ENCODE data around the gene TXNDC16. TPM values are rescaled to one million over a fixed set of nuclear protein-coding genes. Genes with fewer than 3 reads are reported as not detected.

The TXNDC16 gene
- total RNA-seq, 2 experiments from 2014 or later: 8.8 to 9.4 TPM

GRCh38 chr14:52463375-52463774 lies 88.9 kb downstream of the TXNDC16 start:
- H3K4me1 Mint-ChIP-seq: peaks cover 12% of the 10 kb centered on the region
- H3K27me3 Mint-ChIP-seq: no peaks in the 10 kb centered on the region
- POLR2A ChIA-PET: no interaction called here
- H3K27ac Mint-ChIP-seq: no peak overlapping the region
- DNase-seq: no peak
- peaks cover 34% of the 10 kb centered on the region for H3K36me3 Mint-ChIP-seq (ENCODE audit: low read depth)
- H3K4me3 Mint-ChIP-seq: no peak overlapping the region
- CTCF ChIA-PET: no interaction called here
- peaks cover 7% of the 10 kb centered on the region for H3K9me3 Mint-ChIP-seq

GRCh38 chr14:52461721-52462120 lies 90.6 kb downstream of the TXNDC16 start:
- ChIA-PET CTCF (interaction anchor here (1.4 kb wide), 1 partner anchor 90 kb away, joined by 3 read pairs; no protein-coding TSS in a partner anchor), POLR2A (interaction anchor here (1.2 kb wide), 1 partner anchor 136 kb away, joined by 3 read pairs; no protein-coding TSS in a partner anchor)
- H3K36me3 Mint-ChIP-seq (ENCODE audit: low read depth): peaks cover 40% of the 10 kb centered on the region
- no peaks in the 10 kb centered on the region for H3K27me3 Mint-ChIP-seq
- H3K4me1 Mint-ChIP-seq: peaks cover 8% of the 10 kb centered on the region
- no peak overlapping the region for H3K27ac Mint-ChIP-seq
- DNase-seq: no peak
- peaks cover 7% of the 10 kb centered on the region for H3K9me3 Mint-ChIP-seq
- no peak overlapping the region for H3K4me3 Mint-ChIP-seq

- ChIA-PET CTCF (interaction anchor here (1.0 to 1.3 kb wide), 3 partner anchors 9 to 158 kb away, joined by 4 read pairs; no protein-coding TSS in a partner anchor), POLR2A (interaction anchor here (1.3 kb wide), 1 partner anchor 123 kb away, joined by 3 read pairs; no protein-coding TSS in a partner anchor)
- H3K4me1 Mint-ChIP-seq: peaks cover 8% of the 10 kb centered on the region
- peaks cover 40% of the 10 kb centered on the region for H3K36me3 Mint-ChIP-seq (ENCODE audit: low read depth)
- H3K4me3 Mint-ChIP-seq: no peak overlapping the region
- no peak overlapping the region for H3K27ac Mint-ChIP-seq
- DNase-seq: no peak
- peaks cover 7% of the 10 kb centered on the region for H3K9me3 Mint-ChIP-seq
- H3K27me3 Mint-ChIP-seq: no peaks in the 10 kb centered on the region
These were observed 93.6 kb downstream of the TXNDC16 start for GRCh38 chr14:52458721-52459085.

GRCh38 chr14:52457411-52457810 lies 94.9 kb downstream of the TXNDC16 start:
- ChIA-PET POLR2A (interaction anchor here (1.0 to 1.1 kb wide), 2 partner anchors 54 to 144 kb away, joined by 3 read pairs; no protein-coding TSS in a partner anchor), CTCF (interaction anchor here (1.5 kb wide), 1 partner anchor 158 kb away, joined by 4 read pairs; no protein-coding TSS in a partner anchor)
- H3K4me1 Mint-ChIP-seq: peaks cover 8% of the 10 kb centered on the region
- H3K4me3 Mint-ChIP-seq: no peak overlapping the region
- H3K27me3 Mint-ChIP-seq: no peaks in the 10 kb centered on the region
- H3K9me3 Mint-ChIP-seq: peaks cover 7% of the 10 kb centered on the region
- no peak for DNase-seq
- H3K27ac Mint-ChIP-seq: no peak overlapping the region
- peaks cover 41% of the 10 kb centered on the region for H3K36me3 Mint-ChIP-seq (ENCODE audit: low read depth)

GRCh38 chr14:52455291-52456088 lies 96.8 kb downstream of the TXNDC16 start:
- CTCF ChIA-PET: interaction anchor here (1.3 kb wide), 1 partner anchor 12 kb away, joined by 4 read pairs; no protein-coding TSS in a partner anchor
- no peaks in the 10 kb centered on the region for H3K27me3 Mint-ChIP-seq
- H3K9me3 Mint-ChIP-seq: peaks cover 3% of the 10 kb centered on the region
- H3K4me1 Mint-ChIP-seq: peaks cover 8% of the 10 kb centered on the region
- no peak overlapping the region for H3K27ac Mint-ChIP-seq
- H3K4me3 Mint-ChIP-seq: no peak overlapping the region
- H3K36me3 Mint-ChIP-seq (ENCODE audit: low read depth): peaks cover 45% of the 10 kb centered on the region
- DNase-seq: no peak
- POLR2A ChIA-PET: no interaction called here

GRCh38 chr14:52447236-52447635 lies 105.1 kb downstream of the TXNDC16 start:
- H3K27me3 Mint-ChIP-seq: no peaks in the 10 kb centered on the region
- DNase-seq: no peak
- H3K36me3 Mint-ChIP-seq (ENCODE audit: low read depth): peaks cover 53% of the 10 kb centered on the region
- peaks cover 11% of the 10 kb centered on the region for H3K4me1 Mint-ChIP-seq
- no peak overlapping the region for H3K27ac Mint-ChIP-seq
- H3K4me3 Mint-ChIP-seq: no peak overlapping the region
- ChIA-PET POLR2A (no interaction called here), CTCF (no interaction called here)
- peaks cover 10% of the 10 kb centered on the region for H3K9me3 Mint-ChIP-seq

- peaks cover 10% of the 10 kb centered on the region for H3K9me3 Mint-ChIP-seq
- ChIA-PET CTCF (no interaction called here), POLR2A (no interaction called here)
- H3K27me3 Mint-ChIP-seq: no peaks in the 10 kb centered on the region
- DNase-seq: no peak
- H3K4me1 Mint-ChIP-seq: peaks cover 11% of the 10 kb centered on the region
- no peak overlapping the region for H3K27ac Mint-ChIP-seq
- H3K36me3 Mint-ChIP-seq (ENCODE audit: low read depth): peaks cover 46% of the 10 kb centered on the region
- H3K4me3 Mint-ChIP-seq: no peak overlapping the region
These were observed 106.0 kb downstream of the TXNDC16 start for GRCh38 chr14:52446355-52446754.

- no peaks in the 10 kb centered on the region for H3K27me3 Mint-ChIP-seq
- peaks cover 4% of the 10 kb centered on the region for H3K9me3 Mint-ChIP-seq
- CTCF ChIA-PET: interaction anchor here (1.0 kb wide), 1 partner anchor 11 kb away, joined by 4 read pairs; no protein-coding TSS in a partner anchor
These were observed 108.8 kb downstream of the TXNDC16 start for GRCh38 chr14:52443506-52443905.

GRCh38 chr14:52442602-52443001 lies 109.7 kb downstream of the TXNDC16 start:
- ChIA-PET POLR2A (no interaction called here), CTCF (interaction anchor here (1.0 kb wide), 1 partner anchor 12 kb away, joined by 4 read pairs; no protein-coding TSS in a partner anchor)
- H3K4me1 Mint-ChIP-seq: peaks cover 2% of the 10 kb centered on the region
- H3K9me3 Mint-ChIP-seq: peaks cover 2% of the 10 kb centered on the region
- no peaks in the 10 kb centered on the region for H3K27me3 Mint-ChIP-seq
- no peak overlapping the region for H3K27ac Mint-ChIP-seq
- H3K4me3 Mint-ChIP-seq: no peak overlapping the region
- H3K36me3 Mint-ChIP-seq (ENCODE audit: low read depth): peaks cover 24% of the 10 kb centered on the region
- no peak for DNase-seq

More at GRCh38 chr14:52443506-52443905, 108.8 kb downstream of the TXNDC16 start:
- H3K27ac Mint-ChIP-seq: no peak overlapping the region
- peaks cover 26% of the 10 kb centered on the region for H3K36me3 Mint-ChIP-seq (ENCODE audit: low read depth)
- no peak overlapping the region for H3K4me3 Mint-ChIP-seq
- H3K4me1 Mint-ChIP-seq: peaks cover 1% of the 10 kb centered on the region
- POLR2A ChIA-PET: no interaction called here
- no peak for DNase-seq

- Mint-ChIP-seq H3K4me1 (peaks cover 2% of the 10 kb centered on the region), H3K27ac (no peak overlapping the region), H3K36me3 (ENCODE audit: low read depth) (peaks cover 23% of the 10 kb centered on the region), H3K4me3 (no peak overlapping the region), H3K27me3 (no peaks in the 10 kb centered on the region), H3K9me3 (no peaks in the 10 kb centered on the region)
- no peak for DNase-seq
- POLR2A ChIA-PET: no interaction called here
- CTCF ChIA-PET: interaction anchor here (0.6 kb wide), 1 partner anchor 1113 kb away, joined by 4 read pairs; no protein-coding TSS in a partner anchor
These were observed 110.1 kb downstream of the TXNDC16 start for GRCh38 chr14:52442166-52442565.

GRCh38 chr14:52439476-52439875 lies 112.8 kb downstream of the TXNDC16 start:
- H3K4me1 Mint-ChIP-seq: peaks cover 2% of the 10 kb centered on the region
- ChIA-PET CTCF (no interaction called here), POLR2A (no interaction called here)

GRCh38 chr14:52434955-52435354 lies 117.3 kb downstream of the TXNDC16 start:
- POLR2A ChIA-PET: interaction anchor here (0.7 to 1.0 kb wide), 2 partner anchors 14 to 21 kb away, joined by 3 read pairs; no protein-coding TSS in a partner anchor
- Mint-ChIP-seq H3K27me3 (no peaks in the 10 kb centered on the region), H3K4me1 (peaks cover 2% of the 10 kb centered on the region), H3K36me3 (ENCODE audit: low read depth) (peaks cover 18% of the 10 kb centered on the region), H3K27ac (no peak overlapping the region), H3K4me3 (no peak overlapping the region), H3K9me3 (no peaks in the 10 kb centered on the region)
- no peak for DNase-seq
- CTCF ChIA-PET: no interaction called here

More at GRCh38 chr14:52439476-52439875, 112.8 kb downstream of the TXNDC16 start:
- DNase-seq: no peak
- Mint-ChIP-seq H3K9me3 (no peaks in the 10 kb centered on the region), H3K27ac (no peak overlapping the region), H3K27me3 (no peaks in the 10 kb centered on the region), H3K4me3 (no peak overlapping the region), H3K36me3 (ENCODE audit: low read depth) (peaks cover 18% of the 10 kb centered on the region)

- Mint-ChIP-seq H3K4me1 (peaks cover 10% of the 10 kb centered on the region), H3K9me3 (no peaks in the 10 kb centered on the region), H3K27me3 (no peaks in the 10 kb centered on the region), H3K4me3 (no peak overlapping the region), H3K36me3 (ENCODE audit: low read depth) (peaks cover 14% of the 10 kb centered on the region), H3K27ac (no peak overlapping the region)
- ChIA-PET CTCF (no interaction called here), POLR2A (no interaction called here)
- DNase-seq: no peak
These were observed 121.8 kb downstream of the TXNDC16 start for GRCh38 chr14:52430474-52430873.

Data from activated CD4-positive, alpha-beta memory T cell treated with anti-CD3 and anti-CD28 coated beads, Interleukin-2, amount 10 ng/mL, durations not matched to agents 7 days and 5 days (primary cell).